Left lung (tissue), 10 donors: ENCODE results near the gene PFKFB2. TPM values are rescaled to one million over a fixed set of nuclear protein-coding genes. Genes with fewer than 3 reads are reported as not detected.

ENCODE experiments used
- ATAC-seq: fragments of 200-7000 bp; cut with Tn5 transposase; one replicate; pipeline ENCODE4 v1.9.1; 2020; ENCODE audit warnings: moderate library complexity
- DNase-seq, 4 donors: peaks; one replicate each; pipeline ENCODE4 v3.0.0-alpha.2; 2013 to 2020
- H3K27ac ChIP-seq, 2 donors: fragments of 200-600 bp; sonication (generic) in 1 of 2; one replicate each; pipeline versions ENCODE4 v1.5.0 to v1.8.0; 2020 to 2021
- H3K27me3 ChIP-seq, 2 donors: fragments of 200-600 bp; sonication (generic) in 1 of 2; one replicate each; pipeline versions ENCODE4 v1.5.0 to v1.8.0; 2020 to 2021
- H3K36me3 ChIP-seq, 2 donors: fragments of 200-600 bp; sonication (generic) in 1 of 2; one replicate each; pipeline versions ENCODE4 v1.5.0 to v1.8.0; 2020 to 2021
- H3K4me1 ChIP-seq, 2 donors: fragments of 200-600 bp; one replicate each; pipeline ENCODE4 v1.8.0; 2021
- H3K4me3 ChIP-seq, 2 donors: fragments of 200-600 bp; sonication (generic) in 1 of 2; one replicate each; pipeline versions ENCODE4 v1.5.0 to v1.8.0; 2020 to 2021; ENCODE audit warnings: mild to moderate bottlenecking in 1 of 2
- H3K9me3 ChIP-seq, 2 donors: fragments of 200-600 bp; sonication (generic) in 1 of 2; one replicate each; pipeline versions ENCODE4 v1.5.0 to v1.8.0; 2020 to 2021
- intact Hi-C, 2 donors: fragments of 100-400 bp; cut with DNase I; formaldehyde crosslinking; loops; one replicate each; pipeline versions ENCODE4 v1.11.2 to v1.14.2; 2022
- polyA plus RNA-seq, 6 donors: library from polyadenylated mRNA; unstranded; fragments of 120-200 nt; gene quantifications; one replicate each; pipeline ENCODE4 v1.2.1, GENCODE V29; 2013; ENCODE audit not compliant: insufficient read length in 6 of 6
- total RNA-seq, 2 donors: library from RNA; stranded (reverse); fragmentation: NEBNext Ultra II Directional; extraction: Animal tissue kit (Norgen Biotek cat#: 25700); gene quantifications; one replicate each; pipeline ENCODE4 v1.2.1, GENCODE V29; 2021
- TF ChIP-seq, protein P1 (sequence below), 2 donors: fragments of 200-600 bp; sonication (generic) in 1 of 2; IDR thresholded peaks; one replicate each; pipeline versions ENCODE4 v1.5.0 to v1.8.0; 2021; ENCODE audit warnings: antibody characterized with exemption in 2 of 2
- donor health status: DM: no; HTN: yes; CAD: no.
- donor health status: DM: no; HTN: no; CAD: no.

PFKFB2 gene
- total and polyA plus RNA-seq, 8 donors: 13.4 to 63.8 (median 17.2) TPM

- DNase-seq (peak in 3 of 4 donors; percentile 49 to 88 (median 75)), ATAC-seq (peak; percentile 95)
- H3K27me3 ChIP-seq: no peaks in the 10 kb centered on the region
- peaks cover 0 to 23% of the 10 kb centered on the region in 2 donors for H3K4me1 ChIP-seq
- TF ChIP-seq, protein P1, sequence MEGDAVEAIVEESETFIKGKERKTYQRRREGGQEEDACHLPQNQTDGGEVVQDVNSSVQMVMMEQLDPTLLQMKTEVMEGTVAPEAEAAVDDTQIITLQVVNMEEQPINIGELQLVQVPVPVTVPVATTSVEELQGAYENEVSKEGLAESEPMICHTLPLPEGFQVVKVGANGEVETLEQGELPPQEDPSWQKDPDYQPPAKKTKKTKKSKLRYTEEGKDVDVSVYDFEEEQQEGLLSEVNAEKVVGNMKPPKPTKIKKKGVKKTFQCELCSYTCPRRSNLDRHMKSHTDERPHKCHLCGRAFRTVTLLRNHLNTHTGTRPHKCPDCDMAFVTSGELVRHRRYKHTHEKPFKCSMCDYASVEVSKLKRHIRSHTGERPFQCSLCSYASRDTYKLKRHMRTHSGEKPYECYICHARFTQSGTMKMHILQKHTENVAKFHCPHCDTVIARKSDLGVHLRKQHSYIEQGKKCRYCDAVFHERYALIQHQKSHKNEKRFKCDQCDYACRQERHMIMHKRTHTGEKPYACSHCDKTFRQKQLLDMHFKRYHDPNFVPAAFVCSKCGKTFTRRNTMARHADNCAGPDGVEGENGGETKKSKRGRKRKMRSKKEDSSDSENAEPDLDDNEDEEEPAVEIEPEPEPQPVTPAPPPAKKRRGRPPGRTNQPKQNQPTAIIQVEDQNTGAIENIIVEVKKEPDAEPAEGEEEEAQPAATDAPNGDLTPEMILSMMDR (IDR thresholded peaks at IDR 0.05): peak; percentile 82
- H3K4me3 ChIP-seq: no peak overlapping the region
- no peak overlapping the region for H3K27ac ChIP-seq
- H3K9me3 ChIP-seq: no peaks in the 10 kb centered on the region
- peaks cover 0 to 34% of the 10 kb centered on the region in 2 donors for H3K36me3 ChIP-seq
- intact Hi-C loops: no loop called here
These were observed 24.6 kb downstream of the PFKFB2 start for GRCh38 chr1:207077470-207078377.

DNA sequence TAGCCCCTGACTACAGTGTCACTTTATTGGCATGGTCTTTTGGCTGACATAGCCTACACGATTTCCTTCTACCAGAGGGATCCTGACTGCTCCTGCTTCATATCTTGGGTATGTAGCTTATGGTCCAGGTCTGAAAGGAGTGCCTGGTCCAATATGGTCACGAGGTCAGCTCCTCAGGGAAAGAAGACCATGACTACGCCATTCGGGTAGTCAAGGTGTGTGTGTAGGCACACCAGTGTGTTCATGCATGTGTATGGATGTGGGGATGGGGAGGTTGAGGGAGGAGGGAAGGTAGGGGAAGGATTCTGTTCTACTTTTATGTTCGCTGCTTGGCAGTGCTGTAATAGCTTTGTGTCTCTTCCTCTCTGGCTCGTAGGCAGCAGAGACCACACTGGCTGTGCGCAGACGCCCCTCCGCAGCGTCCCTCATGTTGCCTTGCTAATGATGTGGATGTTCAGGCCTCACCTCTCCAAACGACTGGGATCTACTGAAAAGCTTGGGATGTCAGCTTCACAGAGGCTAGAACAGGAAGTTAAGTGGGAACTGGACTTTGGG is 25.6 kb downstream of the PFKFB2 start:
- H3K36me3 ChIP-seq: peaks cover 0 to 28% of the 10 kb centered on the region in 2 donors
- TF ChIP-seq, protein P1 (IDR thresholded peaks at IDR 0.05): no peak
- intact Hi-C loops: no loop called here

DNA sequence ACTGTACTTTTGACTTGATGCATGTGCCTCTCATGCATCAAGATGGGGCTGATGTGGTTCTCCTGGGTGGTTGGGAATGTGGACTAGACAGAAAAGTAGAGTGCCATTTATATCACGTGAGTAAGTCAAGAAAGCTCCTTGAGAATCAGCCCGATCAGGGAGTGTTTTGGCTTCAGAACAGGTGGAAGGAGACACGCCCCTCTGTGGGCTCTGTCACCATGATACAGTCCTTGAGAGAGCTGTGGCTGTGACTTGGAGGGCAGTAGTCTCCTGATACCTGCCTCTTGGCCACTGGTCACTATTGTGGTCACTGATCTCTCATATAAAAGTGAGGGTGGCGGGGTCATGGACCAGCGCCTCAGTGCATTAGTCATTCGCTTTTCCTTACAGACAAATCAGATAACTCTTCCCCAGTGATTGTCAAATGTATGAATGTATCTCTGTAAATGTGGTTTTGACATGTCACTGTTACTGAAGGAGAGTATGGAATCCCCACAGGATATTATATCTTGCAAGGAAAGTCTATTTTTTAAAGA is 26.7 kb downstream of the PFKFB2 start:
- intact Hi-C loops: loop anchor here in 1 of 2 donors (10.0 kb wide), 1 partner anchor 325 kb away; no protein-coding TSS in a partner anchor
- H3K36me3 ChIP-seq: peaks cover 0 to 28% of the 10 kb centered on the region in 2 donors
- TF ChIP-seq, protein P1 (IDR thresholded peaks at IDR 0.05): no peak
- no peak overlapping the region for H3K4me3 ChIP-seq
- no peak for DNase-seq
- H3K4me1 ChIP-seq: peaks cover 0 to 34% of the 10 kb centered on the region in 2 donors
- no peaks in the 10 kb centered on the region for H3K9me3 ChIP-seq
- no peaks in the 10 kb centered on the region for H3K27me3 ChIP-seq
- ATAC-seq: peak; percentile 41
- no peak overlapping the region for H3K27ac ChIP-seq

More for the DNA sequence above, 25.6 kb downstream of the PFKFB2 start:
- no peaks in the 10 kb centered on the region for H3K27me3 ChIP-seq
- H3K4me1 ChIP-seq: peaks cover 0 to 23% of the 10 kb centered on the region in 2 donors
- H3K4me3 ChIP-seq: no peak overlapping the region
- DNase-seq: no peak
- no peak for ATAC-seq
- no peaks in the 10 kb centered on the region for H3K9me3 ChIP-seq
- no peak overlapping the region for H3K27ac ChIP-seq

- no peaks in the 10 kb centered on the region for H3K9me3 ChIP-seq
- no peak overlapping the region for H3K27ac ChIP-seq
- peaks cover 0 to 28% of the 10 kb centered on the region in 2 donors for H3K36me3 ChIP-seq
- intact Hi-C loops: loop anchor here in 1 of 2 donors (10.0 kb wide), 1 partner anchor 324 kb away; no protein-coding TSS in a partner anchor
- H3K4me1 ChIP-seq: peaks cover 0 to 44% of the 10 kb centered on the region in 2 donors
- H3K27me3 ChIP-seq: no peaks in the 10 kb centered on the region
- TF ChIP-seq, protein P1 (IDR thresholded peaks at IDR 0.05): no peak
- DNase-seq (no peak), ATAC-seq (no peak)
- no peak overlapping the region for H3K4me3 ChIP-seq
These were observed 28.0 kb downstream of the PFKFB2 start for GRCh38 chr1:207081088-207081487.
